ENCODE measurements around the gene CTRL.
"Not testable (repeated sequence)": the region's sequence is repeated elsewhere in the genome, so short reads cannot be mapped to it uniquely, and the experiment has no call there.

The CTRL gene

DNA sequence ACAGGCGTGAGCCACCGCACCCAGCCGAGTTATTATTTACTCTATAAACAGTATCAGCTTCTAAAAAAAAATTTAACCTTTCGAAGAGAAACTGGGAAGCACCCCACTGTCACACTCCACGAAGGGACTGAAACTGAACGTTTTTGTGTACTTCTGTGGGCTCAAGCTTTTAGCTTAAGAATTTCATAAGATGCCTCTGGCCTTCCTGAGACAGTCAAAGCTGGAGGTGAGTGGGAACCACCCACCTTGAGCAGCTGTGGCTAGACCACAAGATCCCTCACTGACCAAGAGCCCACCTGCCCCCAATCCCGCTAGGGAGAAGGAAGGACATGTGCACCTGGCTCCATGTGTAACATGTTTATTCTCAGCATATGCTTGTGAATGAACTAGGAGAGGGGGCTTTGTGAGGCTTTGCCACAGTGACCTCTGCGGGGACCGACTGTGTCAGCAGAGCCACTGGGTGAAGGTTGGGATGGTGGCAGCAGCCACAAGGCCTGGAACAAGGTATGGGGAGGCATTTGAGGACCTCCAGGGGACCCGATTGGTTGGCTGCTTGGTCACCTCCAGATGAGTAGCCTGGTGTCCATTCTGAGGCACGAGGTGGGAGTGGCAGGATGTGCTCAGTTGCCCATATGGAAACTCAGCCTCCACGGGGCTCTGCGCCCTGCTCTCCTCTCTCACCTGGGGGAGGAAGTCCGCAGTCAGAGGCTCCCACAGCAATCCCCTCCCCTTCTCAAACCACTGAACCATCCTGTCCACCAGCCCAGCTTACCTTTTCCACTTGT lies 43.9 kb upstream of the CTRL start:
- ChIA-PET CTCF (no interaction called here), POLR2A (interaction anchor here (0.8 to 1.1 kb wide), 2 partner anchors 34 to 40 kb away, joined by 3 to 4 read pairs; no protein-coding TSS in a partner anchor)
- no peak for DNase-seq (ENCODE audit: extremely low spot score)
- TF ChIP-seq NFRKB (IDR thresholded peaks at IDR 0.05), result no peak

DNA sequence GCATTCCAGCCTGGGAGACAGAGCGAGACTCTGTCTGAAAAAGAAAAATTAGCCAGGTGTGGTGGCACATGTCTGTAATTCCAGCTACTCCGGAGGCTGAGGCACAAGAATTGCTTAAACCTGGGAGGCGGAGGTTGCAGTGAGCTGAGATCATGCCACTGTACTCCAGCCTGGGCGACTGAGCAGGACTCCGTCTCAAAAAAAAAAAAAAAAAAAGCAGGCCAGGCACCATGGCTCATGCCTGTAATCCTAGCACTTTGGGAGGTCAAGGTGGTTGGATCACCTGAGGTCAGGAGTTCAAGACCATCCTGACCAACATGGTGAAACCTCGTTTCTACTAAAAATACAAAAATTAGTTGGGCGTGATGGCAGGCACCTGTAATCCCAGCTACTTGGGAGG lies 40.6 kb upstream of the CTRL start:
- DNase-seq (ENCODE audit: extremely low spot score); CTCF ChIA-PET; POLR2A ChIA-PET: not testable (repeated sequence)

DNA sequence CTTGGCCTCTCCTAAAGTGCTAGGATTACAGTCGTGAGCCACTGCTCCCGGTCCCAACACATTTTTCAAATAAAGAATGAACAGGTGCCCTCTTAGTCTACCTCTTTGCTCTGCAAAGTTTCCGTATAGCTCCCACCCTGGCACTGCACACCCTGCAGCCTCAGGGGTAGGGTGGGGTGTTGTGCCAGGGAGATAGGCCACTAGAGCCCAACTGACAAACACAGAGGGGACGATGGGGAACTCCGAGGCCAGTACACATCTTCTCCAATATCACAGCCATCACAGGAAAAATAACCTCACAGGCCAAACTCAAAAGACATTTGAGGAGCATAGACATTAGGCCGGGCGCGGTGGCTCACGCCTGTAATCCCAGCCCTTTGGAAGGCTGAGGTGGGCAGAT lies 39.4 kb upstream of the CTRL start:
- POLR2A ChIA-PET, result no interaction called here
- no peak for TF ChIP-seq FOXA1 (IDR thresholded peaks at IDR 0.05)
- no peak for DNase-seq (ENCODE audit: extremely low spot score)
- CTCF ChIA-PET, result interaction anchor here (0.5 kb wide), 1 partner anchor 150 kb away, joined by 3 read pairs; no protein-coding TSS in a partner anchor

DNA sequence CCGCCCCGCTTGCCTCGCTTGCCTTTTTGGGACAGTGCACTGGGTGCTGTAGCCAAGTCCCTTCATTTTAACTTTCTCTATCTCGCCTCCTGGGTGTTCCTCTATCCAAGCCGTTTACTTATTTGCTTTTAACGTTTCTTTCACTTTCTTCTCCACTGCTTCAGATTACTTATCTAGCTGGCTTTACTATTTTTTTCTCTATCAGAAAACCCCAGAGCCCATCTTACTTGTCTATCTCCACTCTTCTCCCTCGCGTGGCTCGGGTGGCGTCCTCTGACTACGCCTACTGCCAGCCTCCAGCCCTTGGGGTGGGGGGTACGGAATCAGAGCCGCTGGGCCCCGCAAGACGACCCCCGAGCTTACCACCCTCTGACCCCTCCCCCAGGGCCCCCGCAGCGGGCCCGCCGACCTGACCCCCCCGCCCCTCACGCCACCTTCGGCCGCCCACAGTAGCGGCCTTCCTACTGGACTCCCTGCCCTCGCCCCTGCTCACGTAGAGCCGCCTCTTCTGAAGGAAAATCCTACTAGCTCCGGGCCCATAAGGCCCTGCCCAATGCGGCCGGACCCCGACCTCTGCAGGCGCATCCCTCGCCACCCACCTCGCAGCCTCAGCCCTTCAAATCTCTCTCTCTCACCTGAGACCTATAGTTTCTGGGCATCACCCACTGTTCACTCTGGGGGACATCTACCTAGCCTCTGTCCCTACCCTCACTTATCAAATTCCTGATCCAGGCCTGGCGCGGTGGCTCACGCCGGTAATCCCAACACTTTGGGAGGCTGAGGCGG lies 37.8 kb upstream of the CTRL start:
- DNase-seq (ENCODE audit: extremely low spot score), result no peak
- TF ChIP-seq LEF1 (IDR thresholded peaks at IDR 0.05; ENCODE audit: borderline replicate concordance), result no peak
- TF ChIP-seq FOXA1 (IDR thresholded peaks at IDR 0.05), result no peak
- no peak for TF ChIP-seq ARNT (IDR thresholded peaks at IDR 0.05)
- no peak for TF ChIP-seq NFRKB (IDR thresholded peaks at IDR 0.05)
- TF ChIP-seq TARDBP (IDR thresholded peaks at IDR 0.05), result no peak
- ChIA-PET POLR2A (no interaction called here), CTCF (interaction anchor here (0.6 kb wide), 1 partner anchor 398 kb away, joined by 3 read pairs; no protein-coding TSS in a partner anchor)

DNA sequence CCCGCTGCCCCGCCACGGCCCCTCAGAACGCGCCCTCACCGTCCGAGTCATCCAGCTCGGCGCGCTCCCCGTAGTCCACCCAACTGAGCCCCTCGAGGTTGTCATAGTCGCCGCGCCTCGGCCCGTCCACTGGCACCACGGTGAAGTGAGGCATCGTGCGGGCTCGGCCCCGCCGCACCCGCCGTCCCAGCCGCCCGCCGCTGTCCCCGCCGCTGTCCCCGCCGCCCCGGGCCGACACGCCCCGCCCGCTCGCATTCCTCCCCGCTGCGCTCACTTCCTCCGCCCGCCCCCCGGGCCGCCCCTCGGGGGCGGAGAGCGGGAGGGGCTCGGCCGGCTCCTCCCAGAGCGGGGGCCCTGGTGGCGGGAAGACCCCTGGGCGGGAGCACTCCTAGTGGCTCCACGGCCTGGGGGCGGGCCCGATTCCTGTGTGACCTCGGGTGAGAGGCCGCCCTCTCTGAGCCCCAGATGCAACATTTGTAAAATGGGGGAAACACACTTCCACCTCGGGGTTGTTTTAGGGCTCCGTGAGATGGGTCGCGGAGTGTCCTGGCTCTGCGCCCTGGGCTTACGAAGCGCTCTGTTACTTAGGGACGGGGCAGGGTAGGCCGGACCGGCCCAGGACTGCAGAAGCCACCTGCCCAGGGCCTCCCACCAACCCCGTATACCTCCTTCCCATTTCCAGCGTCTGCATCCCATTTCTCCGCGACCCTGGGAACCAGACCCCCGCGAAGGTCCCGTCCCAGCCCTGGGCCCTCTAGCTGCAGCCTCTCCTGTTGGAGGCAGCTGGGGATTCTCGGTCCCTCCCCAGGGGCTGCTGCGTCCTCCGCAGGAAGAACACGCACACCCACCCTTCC lies 37.0 kb upstream of the CTRL start, which contains the start of gene SLC12A4:
Gene SLC12A4 (minus strand): TSS at position 238 of the 854 bp plus-strand sequence. CDS start 84 bp downstream, at position 154.
- POLR2A ChIA-PET, result no interaction called here
- DNase-seq (ENCODE audit: extremely low spot score), result peak; percentile 85
- TF ChIP-seq FOXM1 (IDR thresholded peaks at IDR 0.05; ENCODE audit: borderline replicate concordance), result peak; percentile 76; the same call in 1 of the 2 replicates
- TF ChIP-seq, protein P1, sequence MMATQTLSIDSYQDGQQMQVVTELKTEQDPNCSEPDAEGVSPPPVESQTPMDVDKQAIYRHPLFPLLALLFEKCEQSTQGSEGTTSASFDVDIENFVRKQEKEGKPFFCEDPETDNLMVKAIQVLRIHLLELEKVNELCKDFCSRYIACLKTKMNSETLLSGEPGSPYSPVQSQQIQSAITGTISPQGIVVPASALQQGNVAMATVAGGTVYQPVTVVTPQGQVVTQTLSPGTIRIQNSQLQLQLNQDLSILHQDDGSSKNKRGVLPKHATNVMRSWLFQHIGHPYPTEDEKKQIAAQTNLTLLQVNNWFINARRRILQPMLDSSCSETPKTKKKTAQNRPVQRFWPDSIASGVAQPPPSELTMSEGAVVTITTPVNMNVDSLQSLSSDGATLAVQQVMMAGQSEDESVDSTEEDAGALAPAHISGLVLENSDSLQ (IDR thresholded peaks at IDR 0.05), result no peak
- CTCF ChIA-PET, result interaction anchor here (0.6 to 1.1 kb wide), 2 partner anchors 65 to 398 kb away, joined by 3 read pairs; no protein-coding TSS in a partner anchor

DNA sequence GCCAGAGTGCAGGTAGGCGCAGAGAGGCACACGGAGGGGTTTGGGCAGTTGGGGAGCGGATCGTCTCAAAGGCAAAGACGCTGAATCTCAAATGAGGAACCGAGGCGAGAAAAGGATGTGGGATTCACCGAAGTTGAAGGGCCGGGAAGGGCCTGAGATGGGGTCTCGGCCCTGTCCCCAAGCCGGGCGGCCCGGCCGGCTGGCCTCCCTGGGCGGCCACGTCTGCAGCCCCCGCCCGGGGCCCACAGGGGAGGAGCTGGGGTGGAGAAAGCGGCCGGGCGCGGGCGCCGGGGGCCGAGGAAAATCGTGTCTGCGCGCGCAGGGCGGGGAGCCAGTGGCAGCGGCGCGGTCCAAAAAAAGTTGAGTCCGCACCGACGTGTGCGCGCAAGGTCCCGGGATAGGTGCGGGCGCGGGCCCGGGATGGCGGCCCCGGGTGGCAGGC lies 36.3 kb upstream of the CTRL start:
- CTCF ChIA-PET, result interaction anchor here (1.1 kb wide), 1 partner anchor 66 kb away, joined by 3 read pairs; no protein-coding TSS in a partner anchor
- POLR2A ChIA-PET, result no interaction called here
- DNase-seq (ENCODE audit: extremely low spot score), result peak; percentile 49
- no peak for TF ChIP-seq TARDBP (IDR thresholded peaks at IDR 0.05)
- no peak for TF ChIP-seq L3MBTL2 (conservative IDR thresholded peaks at IDR 0.05)
- TF ChIP-seq LEF1 (IDR thresholded peaks at IDR 0.05; ENCODE audit: borderline replicate concordance), result no peak

DNA sequence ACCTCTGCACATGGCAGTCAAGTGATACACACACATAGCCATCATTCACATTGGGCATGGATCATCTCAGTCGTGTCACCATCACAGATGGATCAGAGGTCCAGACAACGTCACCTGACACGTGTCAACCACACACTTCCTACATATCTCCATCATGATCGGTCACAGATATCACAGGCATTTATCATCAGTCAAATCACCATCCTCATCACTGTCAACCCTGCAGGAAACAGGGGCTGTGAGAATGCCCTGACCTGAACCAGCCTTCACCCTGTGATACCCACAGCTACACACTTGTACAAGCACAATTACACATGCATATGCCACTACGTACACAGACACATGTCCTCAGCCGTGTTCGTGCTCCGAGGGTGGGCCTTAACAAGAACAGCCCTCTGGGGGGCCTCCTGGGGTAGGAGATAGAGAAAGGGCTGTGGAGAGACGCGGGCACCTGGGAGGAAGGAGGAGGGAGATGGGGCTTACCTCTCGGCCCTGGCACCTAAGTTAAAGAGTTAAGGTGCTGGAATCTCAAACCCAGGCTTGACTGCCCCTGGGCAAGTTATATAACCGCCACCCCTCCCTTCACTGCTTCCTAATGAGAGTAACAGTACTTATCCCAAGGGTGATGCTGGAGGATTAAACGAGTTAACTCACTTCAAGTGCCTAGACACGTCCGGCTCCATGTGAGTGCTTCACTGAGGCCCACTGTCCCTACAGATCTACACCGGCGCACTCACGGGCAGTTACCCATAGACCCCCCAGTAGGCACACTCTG lies 35.7 kb upstream of the CTRL start:
- TF ChIP-seq BHLHE40 (IDR thresholded peaks at IDR 0.05; ENCODE audit: borderline replicate concordance) (no peak), SP1 (IDR thresholded peaks at IDR 0.05) (no peak), FOXM1 (IDR thresholded peaks at IDR 0.05; ENCODE audit: borderline replicate concordance) (no peak), ZNF384 (IDR thresholded peaks at IDR 0.05) (no peak), FOXK2 (IDR thresholded peaks at IDR 0.05) (no peak), ELF4 (IDR thresholded peaks at IDR 0.05) (no peak), TARDBP (IDR thresholded peaks at IDR 0.05) (no peak), SUZ12 (IDR thresholded peaks at IDR 0.05) (no peak), ARNT (IDR thresholded peaks at IDR 0.05) (no peak), NFRKB (IDR thresholded peaks at IDR 0.05) (no peak), FOXA1 (IDR thresholded peaks at IDR 0.05) (no peak), LEF1 (IDR thresholded peaks at IDR 0.05; ENCODE audit: borderline replicate concordance) (no peak), HDGF (IDR thresholded peaks at IDR 0.05; ENCODE audit: borderline replicate concordance) (no peak), CTBP1 (IDR thresholded peaks at IDR 0.05; ENCODE audit: borderline replicate concordance) (no peak), L3MBTL2 (conservative IDR thresholded peaks at IDR 0.05) (no peak)
- TF ChIP-seq, protein P1 (IDR thresholded peaks at IDR 0.05), result no peak
- ChIA-PET POLR2A (no interaction called here), CTCF (interaction anchor here (1.1 kb wide), 1 partner anchor 66 kb away, joined by 3 read pairs; no protein-coding TSS in a partner anchor)
- no peak for DNase-seq (ENCODE audit: extremely low spot score)

Measured in HEK293T (cell line).